Ascending aorta (tissue), 2 donors: ENCODE data around the gene SCYL3. TPM values are rescaled to one million over a fixed set of nuclear protein-coding genes. Genes with fewer than 3 reads are reported as not detected.

Source experiments
- DNase-seq, 2 donors: peaks; one replicate each; pipeline ENCODE4 v3.0.0-alpha.2; 2019; ENCODE audit warnings: low spot score in 2 of 2
- H3K27ac ChIP-seq, 2 donors: fragments of 200-600 bp; sonication (generic); one replicate each; pipeline ENCODE4 v1.5.1; 2016 to 2017; ENCODE audit warnings: mild to moderate bottlenecking in 1 of 2
- H3K27me3 ChIP-seq: fragments of 200-600 bp; sonication (generic); one replicate; pipeline ENCODE4 v1.5.1; 2017
- H3K36me3 ChIP-seq, 2 donors: fragments of 200-600 bp; sonication (generic); one replicate each; pipeline ENCODE4 v1.5.1; 2016
- H3K4me1 ChIP-seq, 2 donors: fragments of 200-600 bp; sonication (generic); one replicate each; pipeline ENCODE4 v1.5.1; 2016 to 2017; ENCODE audit warnings: mild to moderate bottlenecking in 1 of 2
- H3K4me3 ChIP-seq, 2 donors: fragments of 200-600 bp; sonication (generic); one replicate each; pipeline ENCODE4 v1.5.1; 2016 to 2017; ENCODE audit warnings: mild to moderate bottlenecking in 1 of 2
- H3K9me3 ChIP-seq, 2 donors: fragments of 200-600 bp; sonication (generic); one replicate each; pipeline ENCODE4 v1.5.1; 2016
- CTCF ChIP-seq, 3 experiments: fragments of 200-600 bp in 2 of 3; fragments of 450-650 bp in 1 of 3; sonication (generic) in 2 of 3; IDR thresholded peaks; one replicate each; pipeline ENCODE4 v1.5.1; 2016 to 2019; ENCODE audit warnings: antibody characterized with exemption in 3 of 3, mild to moderate bottlenecking in 1 of 3, moderate library complexity in 1 of 3
- intact Hi-C: fragments of 100-400 bp; cut with DNase I; formaldehyde crosslinking; loops from one replicate; pipeline ENCODE4 v1.15.1; 2023
- total RNA-seq: library from RNA; depleted of rRNA; stranded (reverse); fragments of >200 nt; gene quantifications from one replicate; pipeline ENCODE4 v1.1.0, GENCODE V29; 2016

Gene SCYL3
- total RNA-seq = 0.96 TPM

- intact Hi-C loops = loop anchor here (1.0 to 2.0 kb wide), 2 partner anchors 99 to 407 kb away; a partner anchor contains a TSS
- Histone ChIP-seq H3K36me3 (no peaks in the 10 kb centered on the region), H3K27ac (peak within 1 kb of the TSS; percentile 84 to 98), H3K27me3 (no peaks in the 10 kb centered on the region), H3K4me3 (peak within 1 kb of the TSS; percentile 90 to 97), H3K9me3 (no peaks in the 10 kb centered on the region), H3K4me1 (peaks cover 6 to 18% of the 10 kb centered on the region in 2 donors)
- DNase-seq = peak; percentile 91 to 97
- TF ChIP-seq CTCF (IDR thresholded peaks at IDR 0.05) = no peak
Measured at GRCh38 chr1:169893645-169894423, at the start of gene SCYL3. Gene SCYL3, minus strand, starts transcription at chr1:169893896. Its CDS starts 5,056 bp downstream, at chr1:169888840.

- Histone ChIP-seq H3K4me3 (no peak overlapping the region), H3K27me3 (no peaks in the 10 kb centered on the region), H3K4me1 (peaks cover 0 to 3% of the 10 kb centered on the region in 2 donors), H3K36me3 (peaks cover 0 to 4% of the 10 kb centered on the region in 2 donors), H3K27ac (no peak overlapping the region), H3K9me3 (no peaks in the 10 kb centered on the region)
- DNase-seq = no peak
- TF ChIP-seq CTCF (IDR thresholded peaks at IDR 0.05) = no peak
- intact Hi-C loops = no loop called here
Measured at GRCh38 chr1:169941982-169942830, 48.5 kb upstream of the SCYL3 start.

- DNase-seq = no peak
- Histone ChIP-seq H3K27ac (no peak overlapping the region), H3K36me3 (no peaks in the 10 kb centered on the region), H3K4me1 (peaks cover 0 to 5% of the 10 kb centered on the region in 2 donors), H3K27me3 (no peaks in the 10 kb centered on the region), H3K4me3 (no peak overlapping the region), H3K9me3 (no peaks in the 10 kb centered on the region)
- no peak for TF ChIP-seq CTCF (IDR thresholded peaks at IDR 0.05)
- intact Hi-C loops = no loop called here
Measured at GRCh38 chr1:169933984-169934725, 40.5 kb upstream of the SCYL3 start.

- Histone ChIP-seq H3K9me3 (no peaks in the 10 kb centered on the region), H3K4me1 (peaks cover 0 to 5% of the 10 kb centered on the region in 2 donors), H3K27me3 (no peaks in the 10 kb centered on the region), H3K36me3 (no peaks in the 10 kb centered on the region), H3K4me3 (no peak overlapping the region), H3K27ac (peak overlapping the region in 1 of 2 donors; percentile 36)
- DNase-seq = no peak
- no peak for TF ChIP-seq CTCF (IDR thresholded peaks at IDR 0.05)
- intact Hi-C loops = no loop called here
Measured at GRCh38 chr1:169931795-169932231, 38.1 kb upstream of the SCYL3 start.

GRCh38 chr1:169929210-169929526 is 35.5 kb upstream of the SCYL3 start:
- H3K27ac ChIP-seq = no peak overlapping the region
- no peak for DNase-seq
- H3K9me3 ChIP-seq = no peaks in the 10 kb centered on the region
- no peak overlapping the region for H3K4me3 ChIP-seq
- no peak for TF ChIP-seq CTCF (IDR thresholded peaks at IDR 0.05)
- H3K36me3 ChIP-seq = no peaks in the 10 kb centered on the region
- no peaks in the 10 kb centered on the region for H3K27me3 ChIP-seq
- peaks cover 0 to 5% of the 10 kb centered on the region in 2 donors for H3K4me1 ChIP-seq
- intact Hi-C loops = loop anchor here (2.0 to 5.0 kb wide), 3 partner anchors 836 to 1002 kb away; no protein-coding TSS in a partner anchor
